Naive thymus-derived CD4-positive, alpha-beta T cell (primary cell): ENCODE results near the gene MACROD2. TPM values are rescaled to one million over a fixed set of nuclear protein-coding genes. Genes with fewer than 3 reads are reported as not detected.
"Not testable (repeated sequence)": the region's sequence is repeated elsewhere in the genome, so short reads cannot be mapped to it uniquely, and the experiment has no call there.

Experiments
- ATAC-seq: fragments of 150-1000 bp; cut with Tn5 transposase; 2 replicates; pipeline ENCODE4 v1.10.0; 2021; ENCODE audit warnings: mild to moderate bottlenecking, moderate library complexity
- CTCF ChIA-PET: fragments of 350-600 bp; sonication (Branson Sonifier 250); formaldehyde crosslinking; loops from one replicate; lab custom pipeline; 2021; ENCODE audit warnings: antibody characterized with exemption; lab: Charles Lee
- POLR2A ChIA-PET: fragments of 350-600 bp; sonication (Branson Sonifier 250); formaldehyde crosslinking; loops from one replicate; lab custom pipeline; 2021; ENCODE audit warnings: antibody characterized with exemption, inconsistent platforms; lab: Charles Lee
- DNase-seq, 9 donors: peaks; one replicate each; pipeline versions ENCODE4 v3.0.0 to v3.0.0-alpha.2; 2020 to 2022; ENCODE audit warnings: mixed read lengths in 1 of 9
- H3K27ac ChIP-seq: one replicate; pipeline ENCODE4 v1.7.0; 2013; ENCODE audit warnings: mild to moderate bottlenecking, low read depth, low read length, moderate library complexity
- H3K27me3 ChIP-seq, 2 donors: one replicate each; pipeline ENCODE4 v1.7.0; 2013; ENCODE audit warnings: low read length in 2 of 2, mild to moderate bottlenecking in 2 of 2, moderate library complexity in 2 of 2; ENCODE audit not compliant: control insufficient read depth in 2 of 2, insufficient read depth in 2 of 2
- H3K36me3 ChIP-seq, 3 experiments: 1 replicate in 2 of 3; 2 replicates in 1 of 3; pipeline ENCODE4 v1.7.0; 2013; ENCODE audit warnings: low read length in 3 of 3, mild to moderate bottlenecking in 3 of 3, moderate library complexity in 1 of 3; ENCODE audit not compliant: insufficient read depth in 3 of 3, control insufficient read depth in 2 of 3
- H3K4me1 ChIP-seq, 2 donors: one replicate each; pipeline ENCODE4 v1.7.0; 2013; ENCODE audit warnings: low read length in 2 of 2, mild to moderate bottlenecking in 2 of 2, moderate library complexity in 1 of 2; ENCODE audit not compliant: control insufficient read depth in 2 of 2, insufficient read depth in 2 of 2
- H3K4me3 ChIP-seq: 2 replicates; pipeline ENCODE4 v1.7.0; 2013; ENCODE audit warnings: mild to moderate bottlenecking, low read length
- H3K9me3 ChIP-seq, 3 experiments: 1 replicate in 2 of 3; 2 replicates in 1 of 3; pipeline ENCODE4 v1.7.0; 2013; ENCODE audit warnings: low read length in 3 of 3; ENCODE audit not compliant: control insufficient read depth in 2 of 3
- H3K27ac Mint-ChIP-seq, 9 donors: one replicate each; pipeline ENCODE4 v1.8.0; 2020 to 2022; ENCODE audit warnings: mixed read lengths in 9 of 9, mild to moderate bottlenecking in 8 of 9, moderate library complexity in 5 of 9, inconsistent platforms in 2 of 9
- H3K27me3 Mint-ChIP-seq, 5 donors: one replicate each; pipeline ENCODE4 v1.8.0; 2021 to 2022; ENCODE audit warnings: mixed read lengths in 5 of 5, mild to moderate bottlenecking in 1 of 5
- H3K36me3 Mint-ChIP-seq, 5 donors: one replicate each; pipeline ENCODE4 v1.8.0; 2020 to 2022; ENCODE audit warnings: mixed read lengths in 5 of 5, mild to moderate bottlenecking in 3 of 5, inconsistent platforms in 1 of 5
- H3K4me1 Mint-ChIP-seq, 7 donors: one replicate each; pipeline ENCODE4 v1.8.0; 2020 to 2022; ENCODE audit warnings: mixed read lengths in 7 of 7, mild to moderate bottlenecking in 3 of 7, inconsistent platforms in 1 of 7
- H3K4me3 Mint-ChIP-seq, 10 donors: one replicate each; pipeline ENCODE4 v1.8.0; 2020 to 2022; ENCODE audit warnings: mild to moderate bottlenecking in 10 of 10, mixed read lengths in 10 of 10, moderate library complexity in 6 of 10, inconsistent platforms in 2 of 10
- H3K9me3 Mint-ChIP-seq, 11 donors: one replicate each; pipeline ENCODE4 v1.8.0; 2020 to 2022; ENCODE audit warnings: mixed read lengths in 11 of 11, mild to moderate bottlenecking in 4 of 11, inconsistent platforms in 1 of 11, moderate library complexity in 1 of 11
- intact Hi-C, 2 donors: fragments of 100-400 bp; cut with micrococcal nuclease; formaldehyde crosslinking; loops; one replicate each; pipeline ENCODE4 v1.15.1; 2023
- polyA plus RNA-seq, 2 donors: library from polyadenylated mRNA; unstranded; fragments of 300-500 nt; fragmentation: Illumina TruSeq; gene quantifications; one replicate each; pipeline ENCODE4 v1.2.3, GENCODE V29; 2021
- total RNA-seq, 6 experiments: library from RNA in 5 of 6; stranded (reverse) in 5 of 6; gene quantifications; 1 replicate in 5 of 6; 2 replicates in 1 of 6; pipeline ENCODE4 v1.2.3 and lab custom pipeline; 2021 to 2026

Gene MACROD2
- total and polyA plus RNA-seq, 7 experiments from 2014 or later, result 0.27 to 0.86 (median 0.34) TPM; not detected in 4

DNA sequence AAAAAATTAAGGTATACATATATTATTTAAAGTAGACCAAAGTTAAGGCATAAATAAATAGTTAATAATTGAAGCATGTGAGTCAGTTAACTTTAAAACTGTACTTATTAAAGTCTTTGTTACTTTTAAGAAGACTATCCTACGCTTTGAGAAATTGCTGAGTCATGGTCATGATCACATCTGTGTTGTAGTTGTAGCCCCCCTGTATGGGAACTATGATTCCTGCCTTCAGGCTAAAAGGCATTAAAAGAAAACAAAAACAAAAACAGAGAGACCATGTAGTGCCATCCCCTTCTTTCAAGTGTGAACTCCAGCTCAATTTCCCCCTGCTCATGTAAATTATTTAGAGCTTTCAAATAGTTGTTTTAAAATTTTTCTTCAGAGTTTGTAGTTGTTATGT, 218.7 kb downstream of the MACROD2 start:
- Mint-ChIP-seq H3K4me3 (no peak overlapping the region), H3K27me3 (no peaks in the 10 kb centered on the region), H3K36me3 (peaks cover 0 to 4% (median 0%) of the 10 kb centered on the region in 5 donors), H3K4me1 (no peaks in the 10 kb centered on the region), H3K9me3 (peaks cover 0 to 33% (median 6%) of the 10 kb centered on the region in 11 donors), H3K27ac (no peak overlapping the region)
- POLR2A ChIA-PET, result no interaction called here
- H3K4me1 ChIP-seq, result no peaks in the 10 kb centered on the region
- intact Hi-C loops, result no loop called here
- ATAC-seq (no peak), DNase-seq (no peak)
- H3K4me3 ChIP-seq, result no peak overlapping the region
- H3K27ac ChIP-seq, result no peak overlapping the region
- H3K27me3 ChIP-seq, result no peaks in the 10 kb centered on the region
- CTCF ChIA-PET, result interaction anchor here (0.7 kb wide), 1 partner anchor 9 kb away, joined by 3 read pairs; no protein-coding TSS in a partner anchor
- H3K36me3 ChIP-seq, result no peaks in the 10 kb centered on the region
- no peaks in the 10 kb centered on the region for H3K9me3 ChIP-seq

GRCh38 chr20:14215880-14216279, 220.6 kb downstream of the MACROD2 start:
- H3K36me3 Mint-ChIP-seq, POLR2A ChIA-PET, H3K27ac ChIP-seq, H3K36me3 ChIP-seq, ATAC-seq, H3K9me3 ChIP-seq, H3K4me3 ChIP-seq, H3K27me3 Mint-ChIP-seq, H3K4me1 ChIP-seq, H3K27me3 ChIP-seq, H3K4me1 Mint-ChIP-seq, DNase-seq, H3K27ac Mint-ChIP-seq, intact Hi-C loops, CTCF ChIA-PET, H3K4me3 Mint-ChIP-seq: not testable (repeated sequence)
- peaks cover 0 to 32% (median 8%) of the 10 kb centered on the region in 11 donors for H3K9me3 Mint-ChIP-seq

DNA sequence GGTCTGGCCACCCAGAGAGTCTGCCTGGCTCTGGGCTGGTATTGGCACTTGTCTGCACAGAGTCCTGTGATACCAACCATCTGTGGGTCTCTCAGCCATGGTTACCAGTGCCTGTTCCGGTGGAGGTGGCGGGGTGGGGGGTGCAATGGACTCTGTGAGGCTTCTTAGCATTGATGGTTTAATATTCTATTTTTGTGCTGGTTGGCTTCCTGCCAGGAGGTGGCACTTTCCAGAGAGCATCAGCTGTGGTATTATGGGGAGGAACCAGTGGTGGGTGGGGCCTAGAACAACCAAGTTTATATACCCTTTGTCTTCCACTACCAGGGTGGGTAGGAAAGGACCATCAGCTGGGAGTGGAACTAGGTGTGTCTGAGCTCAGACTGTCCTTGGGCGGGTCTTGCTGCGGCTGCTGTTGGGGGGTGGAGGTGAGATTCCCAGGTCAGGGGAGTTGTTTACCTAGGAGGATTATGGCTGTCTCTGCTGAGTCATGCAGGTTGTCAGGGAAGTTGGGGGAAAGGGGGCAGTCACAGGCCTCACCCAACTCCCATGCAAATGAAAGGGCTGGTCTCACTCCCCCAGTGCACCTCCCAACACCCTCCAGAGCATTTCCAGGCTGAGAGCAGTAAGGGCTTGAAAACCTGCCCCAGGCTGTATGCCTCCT, 224.6 kb downstream of the MACROD2 start:
- H3K27me3 ChIP-seq, result no peaks in the 10 kb centered on the region

GRCh38 chr20:14220986-14221385, 225.7 kb downstream of the MACROD2 start:
- intact Hi-C loops, result no loop called here
- ATAC-seq (no peak), DNase-seq (no peak)
- POLR2A ChIA-PET, result no interaction called here
- H3K27me3 ChIP-seq, result no peaks in the 10 kb centered on the region
- H3K4me1 ChIP-seq, result no peaks in the 10 kb centered on the region
- H3K36me3 ChIP-seq, result no peaks in the 10 kb centered on the region
- no peak overlapping the region for H3K4me3 Mint-ChIP-seq
- H3K9me3 ChIP-seq, result no peaks in the 10 kb centered on the region
- H3K36me3 Mint-ChIP-seq, result peaks cover 0 to 8% (median 0%) of the 10 kb centered on the region in 5 donors
- no peak overlapping the region for H3K4me3 ChIP-seq
- no peak overlapping the region for H3K27ac ChIP-seq
- CTCF ChIA-PET, result no interaction called here
- H3K4me1 Mint-ChIP-seq, result no peaks in the 10 kb centered on the region
- peaks cover 0 to 24% (median 6%) of the 10 kb centered on the region in 11 donors for H3K9me3 Mint-ChIP-seq
- H3K27me3 Mint-ChIP-seq, result peaks cover 0 to 5% (median 0%) of the 10 kb centered on the region in 5 donors
- H3K27ac Mint-ChIP-seq, result no peak overlapping the region

More for the DNA sequence above, 224.6 kb downstream of the MACROD2 start:
- Histone ChIP-seq H3K9me3 (no peaks in the 10 kb centered on the region), H3K4me3 (no peak overlapping the region), H3K4me1 (no peaks in the 10 kb centered on the region), H3K27ac (no peak overlapping the region), H3K36me3 (no peaks in the 10 kb centered on the region)
- ATAC-seq, result no peak
- H3K9me3 Mint-ChIP-seq, result peaks cover 0 to 24% (median 6%) of the 10 kb centered on the region in 11 donors
- H3K36me3 Mint-ChIP-seq, result peaks cover 0 to 8% (median 0%) of the 10 kb centered on the region in 5 donors
- no peak for DNase-seq
- H3K27me3 Mint-ChIP-seq, result no peaks in the 10 kb centered on the region
- H3K4me3 Mint-ChIP-seq, result no peak overlapping the region
- intact Hi-C loops, result no loop called here
- H3K4me1 Mint-ChIP-seq, result no peaks in the 10 kb centered on the region
- CTCF ChIA-PET, result no interaction called here
- POLR2A ChIA-PET, result no interaction called here
- no peak overlapping the region for H3K27ac Mint-ChIP-seq

GRCh38 chr20:14223806-14224205, 228.5 kb downstream of the MACROD2 start:
- Mint-ChIP-seq H3K4me3 (no peak overlapping the region), H3K9me3 (peaks cover 0 to 12% (median 8%) of the 10 kb centered on the region in 11 donors), H3K27me3 (peaks cover 0 to 16% (median 0%) of the 10 kb centered on the region in 5 donors), H3K27ac (no peak overlapping the region), H3K36me3 (peaks cover 0 to 4% (median 0%) of the 10 kb centered on the region in 5 donors), H3K4me1 (no peaks in the 10 kb centered on the region)
- H3K4me1 ChIP-seq, result no peaks in the 10 kb centered on the region
- POLR2A ChIA-PET, result no interaction called here
- H3K27me3 ChIP-seq, result no peaks in the 10 kb centered on the region
- no peak overlapping the region for H3K27ac ChIP-seq
- no peak overlapping the region for H3K4me3 ChIP-seq
- intact Hi-C loops, result no loop called here
- H3K9me3 ChIP-seq, result no peaks in the 10 kb centered on the region
- CTCF ChIA-PET, result no interaction called here
- ATAC-seq, result no peak
- H3K36me3 ChIP-seq, result no peaks in the 10 kb centered on the region
- no peak for DNase-seq

- H3K4me3 ChIP-seq, H3K4me1 ChIP-seq, H3K36me3 ChIP-seq, intact Hi-C loops, H3K27me3 ChIP-seq, H3K4me1 Mint-ChIP-seq, H3K9me3 ChIP-seq, H3K36me3 Mint-ChIP-seq, H3K27ac ChIP-seq, POLR2A ChIA-PET, ATAC-seq, CTCF ChIA-PET, H3K4me3 Mint-ChIP-seq, DNase-seq: not testable (repeated sequence)
- H3K27ac Mint-ChIP-seq, result peak overlapping the region in 1 of 9 donors; percentile 3
- H3K9me3 Mint-ChIP-seq, result peaks cover 0 to 18% (median 4%) of the 10 kb centered on the region in 11 donors
- peaks cover 0 to 16% (median 0%) of the 10 kb centered on the region in 5 donors for H3K27me3 Mint-ChIP-seq
Observed at GRCh38 chr20:14226051-14227049, 231.0 kb downstream of the MACROD2 start.
